ENCODE measurements around the gene SENP3.

Gene SENP3

DNA sequence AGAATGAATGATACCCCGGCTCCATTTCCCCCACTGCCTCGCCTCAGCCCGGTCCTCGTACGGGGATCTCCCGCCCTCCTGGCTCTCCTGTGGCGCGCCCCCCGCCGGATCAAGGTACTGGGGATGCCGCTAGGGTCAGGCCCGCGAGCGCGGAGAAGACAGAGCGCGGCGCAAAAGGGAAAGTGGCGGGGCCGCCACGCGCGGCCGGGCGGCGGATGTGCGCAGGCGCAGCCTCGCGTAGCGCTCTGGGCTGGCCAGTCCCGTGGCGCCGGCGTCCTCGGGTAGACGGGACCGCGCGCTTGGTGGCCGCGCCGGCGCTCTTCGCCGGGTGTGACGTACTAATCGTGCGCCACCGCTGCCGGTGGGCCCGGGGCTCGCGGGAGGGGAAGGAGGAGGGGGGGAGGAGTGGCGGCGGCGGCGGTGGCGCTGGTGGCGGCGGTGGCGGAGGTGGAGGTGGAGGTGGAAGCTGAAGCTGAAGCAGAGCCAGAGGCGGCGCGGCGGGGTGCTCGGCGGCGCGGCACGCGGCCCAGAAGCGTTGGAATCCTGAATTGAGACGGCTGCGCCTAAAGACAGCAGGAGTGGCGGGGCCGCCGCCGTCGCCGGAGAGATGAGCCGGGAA is at the start of gene SENP3:
Gene SENP3 (plus strand): TSS at position 331 of the 619 bp plus-strand sequence. CDS start 1,158 bp downstream, outside the sequence.
- no peak for DNase-seq

- no peak for DNase-seq
Measured at GRCh38 chr17:7512105-7512504, 49.6 kb upstream of the SENP3 start.

DNA sequence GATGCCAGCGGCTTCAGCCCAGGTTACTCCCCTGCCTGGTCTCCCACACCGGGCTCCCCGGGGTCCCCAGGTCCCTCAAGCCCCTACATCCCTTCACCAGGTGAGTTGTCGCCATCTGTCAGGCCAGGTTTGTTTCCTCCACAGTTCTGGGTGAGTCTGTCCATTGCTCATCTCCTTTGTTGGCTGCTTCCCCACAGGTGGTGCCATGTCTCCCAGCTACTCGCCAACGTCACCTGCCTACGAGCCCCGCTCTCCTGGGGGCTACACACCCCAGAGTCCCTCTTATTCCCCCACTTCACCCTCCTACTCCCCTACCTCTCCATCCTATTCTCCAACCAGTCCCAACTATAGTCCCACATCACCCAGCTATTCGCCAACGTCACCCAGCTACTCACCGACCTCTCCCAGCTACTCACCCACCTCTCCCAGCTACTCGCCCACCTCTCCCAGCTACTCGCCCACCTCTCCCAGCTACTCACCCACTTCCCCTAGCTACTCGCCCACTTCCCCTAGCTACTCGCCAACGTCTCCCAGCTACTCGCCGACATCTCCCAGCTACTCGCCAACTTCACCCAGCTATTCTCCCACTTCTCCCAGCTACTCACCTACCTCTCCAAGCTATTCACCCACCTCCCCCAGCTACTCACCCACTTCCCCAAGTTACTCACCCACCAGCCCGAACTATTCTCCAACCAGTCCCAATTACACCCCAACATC is 48.7 kb upstream of the SENP3 start:
- DNase-seq = no peak

- DNase-seq = no peak
Measured at GRCh38 chr17:7513850-7514419, 47.8 kb upstream of the SENP3 start.

DNA sequence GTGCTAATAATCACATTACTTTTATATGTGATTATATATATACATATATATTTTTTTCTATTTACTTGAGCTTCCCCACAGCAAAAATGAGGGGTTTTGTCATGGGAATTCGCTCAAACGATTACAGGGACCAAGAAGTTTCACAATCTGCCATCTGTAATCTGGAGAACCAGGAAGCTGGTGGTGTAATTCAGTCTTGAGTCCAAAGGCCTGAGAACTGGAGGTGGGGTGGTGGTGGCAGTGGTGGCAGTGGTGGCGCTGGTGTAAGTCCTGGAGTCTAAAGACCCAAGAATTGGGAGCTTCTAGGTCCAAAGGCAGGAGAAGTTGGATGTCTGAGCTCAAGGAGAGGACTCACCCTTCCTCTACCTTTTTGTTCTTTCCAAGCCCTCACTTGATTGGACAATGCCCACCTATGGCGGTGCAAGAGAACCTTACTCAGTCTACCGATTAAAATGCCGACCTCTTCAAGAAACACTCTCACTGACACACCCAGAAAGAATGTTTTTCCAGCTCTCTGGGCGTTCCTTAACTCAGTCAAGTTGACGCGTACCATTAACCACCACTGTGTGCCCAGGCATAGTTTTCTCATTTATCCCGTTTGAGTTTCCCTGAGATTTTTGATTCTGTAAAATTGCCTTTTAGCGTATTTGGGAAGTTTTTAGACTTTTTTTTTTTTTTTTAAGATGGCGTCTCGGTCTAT is 45.7 kb upstream of the SENP3 start:
- DNase-seq = no peak

GRCh38 chr17:7523033-7523432 is 38.7 kb upstream of the SENP3 start:
- no peak for DNase-seq

DNA sequence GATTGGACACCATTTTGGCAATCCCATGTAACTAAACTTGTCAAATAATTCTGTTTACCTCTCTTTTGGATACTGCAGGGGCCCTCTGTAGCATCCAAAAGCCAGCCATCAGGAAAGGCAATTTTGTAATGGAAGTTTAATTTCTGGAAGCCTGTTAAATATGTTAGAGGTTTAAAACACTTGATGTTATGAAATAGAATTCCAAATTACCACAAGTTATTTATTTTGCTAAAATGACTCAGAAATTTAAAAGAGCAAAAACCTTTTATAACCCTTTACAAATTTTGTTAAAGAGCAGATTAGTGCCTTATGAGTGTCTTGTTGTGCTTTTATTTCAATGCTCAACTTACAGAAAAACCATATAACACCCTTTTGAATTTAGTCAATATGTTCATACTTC is 32.9 kb upstream of the SENP3 start:
- no peak for DNase-seq

- DNase-seq = no peak
Measured at GRCh38 chr17:7530023-7530900, 31.5 kb upstream of the SENP3 start.

- DNase-seq = no peak
Measured at GRCh38 chr17:7538050-7538449, 23.7 kb upstream of the SENP3 start.

- DNase-seq = no peak
Measured at GRCh38 chr17:7538891-7539545, 22.7 kb upstream of the SENP3 start.

DNA sequence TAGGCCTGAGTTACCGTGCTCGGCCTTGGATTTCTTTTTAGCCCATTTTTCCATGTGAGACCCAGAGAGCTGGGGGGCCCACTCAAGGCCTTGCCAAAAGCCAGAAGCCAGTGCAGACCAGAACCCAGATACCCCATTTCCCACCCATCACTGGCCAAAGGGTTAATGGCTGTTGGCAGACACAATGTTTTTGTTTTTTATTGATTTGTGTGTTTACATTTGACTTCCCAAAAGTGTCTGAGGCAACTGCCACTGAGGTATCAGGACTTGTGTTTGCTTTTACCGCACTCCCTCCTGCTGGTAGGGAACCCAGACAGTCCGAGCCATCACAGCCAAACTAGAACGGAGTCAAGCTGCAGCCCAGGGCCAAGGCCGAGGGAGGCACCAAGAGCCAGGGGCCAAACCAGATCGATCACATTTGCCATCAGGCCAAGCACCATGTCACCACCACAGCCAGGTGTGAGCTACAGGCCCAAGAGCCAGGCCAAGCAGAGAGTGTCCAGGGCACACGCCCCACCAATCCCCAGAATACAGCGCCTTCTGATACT is 20.6 kb upstream of the SENP3 start:
- no peak for DNase-seq

GRCh38 chr17:7544911-7545310 is 16.8 kb upstream of the SENP3 start:
- DNase-seq = no peak

- no peak for DNase-seq
Measured at GRCh38 chr17:7548585-7549400, 12.9 kb upstream of the SENP3 start, which contains the start of gene TNFSF12. TSS of gene TNFSF12 (plus strand) at chr17:7549058. CDS start at chr17:7549154, 96 bp downstream.

DNA sequence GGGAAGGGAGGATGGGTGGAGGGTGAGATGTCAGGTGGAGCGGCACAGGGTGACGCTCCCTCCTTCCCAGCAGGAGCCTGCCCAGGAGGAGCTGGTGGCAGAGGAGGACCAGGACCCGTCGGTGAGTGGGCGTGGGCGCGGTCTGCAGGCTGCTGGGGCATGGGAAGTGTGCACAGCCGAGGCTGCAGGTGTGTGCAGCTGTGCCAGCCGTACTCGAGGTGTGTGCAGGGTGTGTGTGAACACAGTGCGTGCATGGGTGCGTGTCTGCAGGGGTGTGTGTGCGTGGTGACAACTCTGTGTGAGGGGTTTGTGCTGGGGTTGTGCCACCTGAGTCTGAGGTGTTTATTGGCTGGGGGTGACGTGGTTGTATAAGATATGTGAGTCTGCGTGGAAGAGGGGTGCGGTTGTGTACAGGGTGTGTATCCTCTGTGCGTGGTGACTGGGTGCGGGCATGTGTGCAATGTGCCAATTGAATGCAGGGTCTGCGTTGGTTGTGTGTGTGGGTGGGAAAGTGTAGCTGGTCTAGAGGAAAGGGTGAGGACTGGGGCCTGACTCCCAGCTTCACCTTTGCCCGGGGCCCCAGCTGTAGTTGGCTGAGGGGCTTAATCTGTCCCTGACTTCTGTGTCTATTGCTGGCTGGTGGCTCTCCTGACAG is 12.2 kb upstream of the SENP3 start:
- DNase-seq = no peak

GRCh38 chr17:7550344-7550743 is 11.4 kb upstream of the SENP3 start:
- no peak for DNase-seq

DNA sequence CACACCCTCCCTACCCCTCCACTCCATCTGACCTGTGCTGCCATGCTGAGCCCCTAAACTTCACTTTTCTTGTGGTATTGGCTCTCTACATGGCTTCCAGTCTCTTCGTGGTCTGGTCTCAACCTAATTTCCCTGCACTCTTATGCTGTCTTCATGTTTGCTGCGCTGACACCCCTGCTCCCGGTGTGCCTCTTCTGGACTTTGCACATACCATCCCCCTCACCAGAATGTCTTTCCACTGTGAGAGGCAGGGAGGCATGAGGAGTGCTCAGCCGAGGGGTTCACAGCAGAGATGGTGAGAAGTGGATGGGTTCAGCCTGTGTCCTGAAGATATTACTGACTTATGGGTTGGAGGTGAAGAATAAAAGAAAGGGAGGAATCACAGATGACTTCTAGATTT is 10.3 kb upstream of the SENP3 start:
- DNase-seq = no peak

GRCh38 chr17:7552621-7553051 is 9.1 kb upstream of the SENP3 start:
- DNase-seq = no peak

- no peak for DNase-seq
Measured at GRCh38 chr17:7553356-7553755, 8.4 kb upstream of the SENP3 start.

- no peak for DNase-seq
Measured at GRCh38 chr17:7555320-7555948, 6.3 kb upstream of the SENP3 start.

GRCh38 chr17:7556627-7557026 is 5.1 kb upstream of the SENP3 start:
- DNase-seq = no peak

Measured in DMS 273 treated with DMSO at 0.1 percent for 48 hours (cell line).